Inflammatory macrophage treated with lipopolysaccharide for 4 hours (primary cell): ENCODE measurements around the gene CACNB4.
"Not testable (repeated sequence)": the region's sequence is repeated elsewhere in the genome, so short reads cannot be mapped to it uniquely, and the experiment has no call there.

Experiments
- DNase-seq: peaks from one replicate; pipeline ENCODE4 v3.0.0-alpha.2; 2020

CACNB4 gene

GRCh38 chr2:152098496-152099366, at the start of gene CACNB4:
CACNB4 (minus strand) TSS chr2:152099044.
- DNase-seq = no peak

GRCh38 chr2:152134488-152135280, 35.8 kb upstream of the CACNB4 start:
- no peak for DNase-seq

GRCh38 chr2:152132306-152132705, 33.5 kb upstream of the CACNB4 start:
- DNase-seq = no peak

- DNase-seq = no peak
These were observed 28.8 kb upstream of the CACNB4 start for GRCh38 chr2:152127628-152128027.

GRCh38 chr2:152126664-152127063, 27.8 kb upstream of the CACNB4 start:
- DNase-seq = no peak

- DNase-seq = no peak
These were observed 23.3 kb upstream of the CACNB4 start for GRCh38 chr2:152122161-152122560.

- no peak for DNase-seq
These were observed 21.6 kb upstream of the CACNB4 start for GRCh38 chr2:152120430-152120829.

- no peak for DNase-seq
These were observed 17.1 kb upstream of the CACNB4 start for GRCh38 chr2:152115952-152116351.

- DNase-seq = peak; percentile 42
These were observed 15.5 kb upstream of the CACNB4 start for GRCh38 chr2:152114366-152114765.

GRCh38 chr2:152107140-152107539, 8.3 kb upstream of the CACNB4 start:
- DNase-seq = not testable (repeated sequence)

- DNase-seq = no peak
These were observed 7.6 kb upstream of the CACNB4 start for GRCh38 chr2:152106464-152106863.

GRCh38 chr2:152103271-152103670, 4.4 kb upstream of the CACNB4 start:
- no peak for DNase-seq

- no peak for DNase-seq
These were observed 2.1 kb upstream of the CACNB4 start for GRCh38 chr2:152100961-152101360.

- no peak for DNase-seq
These were observed 665 bp upstream of the CACNB4 start for GRCh38 chr2:152099367-152100050.

GRCh38 chr2:152097801-152098495, 896 bp downstream of the CACNB4 start:
- DNase-seq = no peak

- DNase-seq = no peak
These were observed 1.5 kb downstream of the CACNB4 start for GRCh38 chr2:152097290-152097800.

GRCh38 chr2:152095146-152095545, 3.7 kb downstream of the CACNB4 start:
- DNase-seq = no peak

GRCh38 chr2:152094014-152094413, 4.8 kb downstream of the CACNB4 start:
- no peak for DNase-seq

- no peak for DNase-seq
These were observed 5.4 kb downstream of the CACNB4 start for GRCh38 chr2:152093464-152093863.

GRCh38 chr2:152092095-152092494, 6.7 kb downstream of the CACNB4 start:
- no peak for DNase-seq

GRCh38 chr2:152090726-152091125, 8.1 kb downstream of the CACNB4 start:
- DNase-seq = not testable (repeated sequence)

- peak; percentile 59 for DNase-seq
These were observed 9.6 kb downstream of the CACNB4 start for GRCh38 chr2:152089238-152089637.

GRCh38 chr2:152088006-152088405, 10.8 kb downstream of the CACNB4 start:
- DNase-seq = no peak
